ENCODE data around the gene MALAT1.
"Not testable (repeated sequence)": the region's sequence is repeated elsewhere in the genome, so short reads cannot be mapped to it uniquely, and the experiment has no call there.

The MALAT1 gene

DNA sequence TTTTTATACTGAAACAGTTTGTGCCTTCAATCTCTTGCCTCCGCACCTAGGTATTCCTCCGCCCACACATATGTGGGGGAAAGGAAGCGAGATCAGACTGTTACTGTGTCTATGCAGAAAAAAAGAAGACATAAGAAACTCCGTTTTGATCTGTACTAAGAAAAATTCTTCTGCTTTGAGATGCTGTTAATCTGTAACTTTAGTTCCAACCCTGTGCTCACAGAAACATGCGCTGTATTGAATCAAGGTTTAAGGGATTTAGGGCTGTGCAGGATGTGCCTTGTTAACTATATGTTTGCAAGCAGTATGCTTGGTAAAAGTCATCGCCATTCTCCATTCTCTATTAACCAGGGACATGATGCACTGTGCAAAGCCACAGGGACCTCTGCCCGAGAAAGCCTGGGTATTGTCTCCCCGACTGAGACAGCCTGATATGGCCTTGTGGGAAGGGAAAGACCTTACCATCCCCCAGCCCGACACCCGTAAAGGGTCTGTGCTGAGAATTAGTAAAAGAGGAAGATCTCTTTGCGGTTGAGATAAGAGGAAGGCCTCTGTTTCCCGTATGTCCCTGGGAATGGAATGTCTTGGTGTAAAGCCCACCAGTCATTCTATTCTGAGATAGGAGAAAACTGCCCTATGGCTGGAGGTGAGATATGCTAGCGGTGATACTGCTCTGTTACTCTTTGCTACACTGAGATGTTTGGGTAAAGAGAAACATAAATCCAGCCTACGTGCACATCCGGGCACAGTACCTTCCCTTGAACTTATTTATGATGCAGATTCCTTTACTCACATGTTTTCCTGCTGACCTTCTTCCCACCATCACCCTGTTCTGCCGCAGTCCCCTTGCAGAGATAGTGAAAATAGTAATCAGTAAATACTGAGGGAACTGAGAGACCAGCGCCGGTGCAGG is 24.1 kb downstream of the MALAT1 start:
- not testable (repeated sequence) for DNase-seq (ENCODE audit: low read depth)

DNA sequence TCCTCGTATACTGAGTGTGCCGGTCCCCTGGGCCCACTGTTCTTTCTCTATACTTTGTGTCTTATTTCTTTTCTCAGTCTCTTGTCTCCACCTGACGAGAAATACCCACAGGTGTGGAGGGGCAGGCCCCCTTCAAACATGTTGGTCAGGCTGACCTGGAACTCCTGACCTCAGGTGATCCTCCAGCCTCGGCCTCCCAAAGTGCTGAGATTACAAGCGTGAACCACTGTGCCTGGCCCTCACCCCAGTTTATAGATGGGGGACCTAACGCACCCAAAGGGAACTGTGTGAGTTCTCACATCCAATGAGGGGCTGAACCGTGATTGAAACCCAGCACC is 24.8 kb downstream of the MALAT1 start:
- DNase-seq (ENCODE audit: low read depth), result not testable (repeated sequence)

DNA sequence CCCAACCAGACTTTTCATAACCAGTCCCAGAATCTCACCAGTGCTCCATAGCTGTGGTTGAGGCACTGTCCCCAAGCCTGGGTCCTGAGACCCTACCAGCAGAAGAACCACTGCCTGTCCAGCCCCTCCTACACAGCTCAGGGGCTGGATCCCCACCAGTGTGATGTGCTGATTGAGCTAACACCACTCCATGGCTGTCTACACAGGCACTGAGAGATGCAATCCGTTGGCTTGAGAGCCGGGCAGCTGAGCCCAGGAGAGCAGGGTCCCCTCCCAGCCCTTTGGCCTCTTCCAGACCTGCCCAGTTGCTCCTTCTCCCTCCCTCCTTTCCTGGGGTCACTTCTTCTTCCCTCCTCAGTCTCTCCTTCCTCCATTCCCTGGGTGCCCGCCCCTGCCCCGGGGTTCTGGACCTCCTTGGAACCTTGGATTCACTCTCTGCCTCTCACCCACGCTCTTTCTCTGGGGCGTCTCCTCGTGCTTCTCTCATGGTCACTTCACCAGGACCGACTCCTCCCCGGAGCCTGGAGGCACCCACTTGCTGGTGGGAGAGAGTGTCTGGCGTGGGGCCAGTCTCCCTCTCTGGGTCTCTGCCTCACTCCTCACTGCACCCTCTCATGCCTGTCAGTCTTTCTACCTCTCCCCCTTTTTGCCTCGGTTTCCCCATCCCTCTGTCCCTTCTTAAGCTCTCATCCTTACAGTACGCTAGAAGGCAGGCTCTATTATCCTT is 25.3 kb downstream of the MALAT1 start:
- no peak for DNase-seq (ENCODE audit: low read depth)

DNA sequence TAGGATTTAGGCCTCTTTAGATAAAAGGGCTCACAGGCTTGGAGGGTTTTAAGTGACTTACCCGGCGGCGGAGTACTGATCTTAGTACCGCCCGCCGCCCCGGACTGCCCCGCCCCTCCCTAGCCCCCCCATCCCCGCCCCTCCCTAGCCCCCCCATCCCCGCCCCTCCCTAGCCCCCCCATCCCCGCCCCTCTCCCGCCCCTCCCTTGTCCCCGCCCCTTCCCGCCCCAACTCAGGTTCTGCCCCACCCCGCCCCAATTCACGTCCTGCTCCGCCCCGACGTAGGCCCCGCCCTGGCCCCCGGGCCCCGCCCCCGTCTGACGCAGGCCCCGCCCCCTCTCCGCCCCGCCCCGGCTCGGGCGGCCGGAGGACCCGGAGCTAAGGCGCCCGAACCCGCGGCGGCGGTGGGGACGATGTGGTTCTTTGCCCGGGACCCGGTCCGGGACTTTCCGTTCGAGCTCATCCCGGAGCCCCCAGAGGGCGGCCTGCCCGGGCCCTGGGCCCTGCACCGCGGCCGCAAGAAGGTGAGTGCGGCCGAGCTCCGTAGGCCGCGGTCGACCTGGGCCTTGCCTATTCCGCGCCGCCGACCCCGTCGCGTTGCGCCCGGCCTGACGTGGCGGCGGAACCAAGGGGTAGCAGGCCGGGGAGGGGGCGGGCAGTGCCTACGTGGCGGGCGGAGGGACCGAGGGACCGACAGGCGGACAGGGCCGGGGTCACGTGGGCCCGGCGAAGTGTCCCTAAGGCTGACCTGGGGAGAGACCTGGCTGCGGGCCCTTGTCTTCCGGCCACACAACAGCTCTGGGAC is 26.1 kb downstream of the MALAT1 start, which contains the start of gene SCYL1:
Gene SCYL1 (plus strand): TSS at position 343 of the 805 bp plus-strand sequence. CDS start 71 bp downstream, at position 414.
- DNase-seq (ENCODE audit: low read depth), result peak; percentile 76

DNA sequence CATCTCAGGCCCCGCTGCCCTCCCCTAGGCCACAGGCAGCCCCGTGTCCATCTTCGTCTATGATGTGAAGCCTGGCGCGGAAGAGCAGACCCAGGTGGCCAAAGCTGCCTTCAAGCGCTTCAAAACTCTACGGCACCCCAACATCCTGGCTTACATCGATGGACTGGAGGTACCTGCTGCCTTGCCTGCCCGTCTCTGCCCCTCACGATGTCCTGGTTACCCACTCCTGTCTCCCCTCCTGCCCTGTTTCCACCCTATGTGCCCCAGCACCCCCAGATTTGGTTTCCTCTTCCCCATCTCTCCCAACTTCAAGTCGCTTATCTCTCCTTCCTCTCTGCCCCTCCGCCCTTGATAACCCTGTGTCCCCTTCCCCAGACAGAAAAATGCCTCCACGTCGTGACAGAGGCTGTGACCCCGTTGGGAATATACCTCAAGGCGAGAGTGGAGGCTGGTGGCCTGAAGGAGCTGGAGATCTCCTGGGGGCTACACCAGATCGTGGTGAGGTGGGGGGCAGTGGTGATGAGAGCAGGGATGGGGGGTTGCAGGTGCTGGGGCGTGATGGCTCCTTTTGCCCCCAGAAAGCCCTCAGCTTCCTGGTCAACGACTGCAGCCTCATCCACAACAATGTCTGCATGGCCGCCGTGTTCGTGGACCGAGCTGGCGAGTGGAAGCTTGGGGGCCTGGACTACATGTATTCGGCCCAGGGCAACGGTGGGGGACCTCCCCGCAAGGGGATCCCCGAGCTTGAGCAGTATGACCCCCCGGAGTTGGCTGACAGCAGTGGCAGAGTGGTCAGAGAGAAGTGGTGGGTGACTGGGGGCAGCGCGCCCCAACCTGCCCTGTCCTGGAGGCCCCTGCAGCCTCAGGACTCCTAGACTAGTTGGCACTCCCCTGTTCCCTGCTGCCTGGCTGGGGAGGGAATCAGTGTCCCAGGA is 27.0 kb downstream of the MALAT1 start:
- no peak for DNase-seq (ENCODE audit: low read depth)

DNA sequence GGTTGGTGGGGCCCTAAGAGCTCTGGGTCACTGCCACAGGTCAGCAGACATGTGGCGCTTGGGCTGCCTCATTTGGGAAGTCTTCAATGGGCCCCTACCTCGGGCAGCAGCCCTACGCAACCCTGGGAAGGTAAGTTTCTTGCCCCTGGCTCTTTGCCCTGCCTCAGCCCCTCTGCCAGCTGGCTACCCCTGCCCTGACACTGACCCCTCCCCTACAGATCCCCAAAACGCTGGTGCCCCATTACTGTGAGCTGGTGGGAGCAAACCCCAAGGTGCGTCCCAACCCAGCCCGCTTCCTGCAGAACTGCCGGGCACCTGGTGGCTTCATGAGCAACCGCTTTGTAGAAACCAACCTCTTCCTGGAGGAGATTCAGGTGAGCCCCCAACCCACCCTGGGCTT is 27.9 kb downstream of the MALAT1 start:
- no peak for DNase-seq (ENCODE audit: low read depth)

DNA sequence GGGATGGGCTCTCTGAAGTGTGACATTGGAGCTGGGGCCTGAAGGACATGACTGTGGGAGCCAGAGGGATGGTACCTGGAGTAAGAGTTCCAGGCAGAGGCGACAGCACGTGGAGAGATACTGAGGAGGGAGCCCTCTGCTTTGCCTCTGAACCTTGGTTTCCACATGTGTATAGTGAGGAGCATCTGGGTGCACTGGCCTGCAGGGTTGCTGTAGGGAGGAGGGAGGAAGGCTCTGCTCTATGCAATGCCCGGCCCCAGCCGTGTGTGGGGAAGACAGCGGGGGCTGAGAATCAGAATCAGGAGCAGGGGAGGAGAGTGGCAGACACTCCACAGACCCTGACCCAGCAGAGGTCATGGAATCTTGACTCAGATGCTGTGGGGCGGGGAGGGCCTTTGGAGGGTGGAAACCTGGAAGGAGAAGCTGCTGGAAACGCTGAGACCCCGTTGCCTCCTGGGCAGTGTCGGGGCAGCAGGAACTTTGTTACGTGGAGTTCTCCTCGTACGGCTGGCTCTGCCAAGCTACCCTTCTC is 30.0 kb downstream of the MALAT1 start:
- DNase-seq (ENCODE audit: low read depth), result no peak

DNA sequence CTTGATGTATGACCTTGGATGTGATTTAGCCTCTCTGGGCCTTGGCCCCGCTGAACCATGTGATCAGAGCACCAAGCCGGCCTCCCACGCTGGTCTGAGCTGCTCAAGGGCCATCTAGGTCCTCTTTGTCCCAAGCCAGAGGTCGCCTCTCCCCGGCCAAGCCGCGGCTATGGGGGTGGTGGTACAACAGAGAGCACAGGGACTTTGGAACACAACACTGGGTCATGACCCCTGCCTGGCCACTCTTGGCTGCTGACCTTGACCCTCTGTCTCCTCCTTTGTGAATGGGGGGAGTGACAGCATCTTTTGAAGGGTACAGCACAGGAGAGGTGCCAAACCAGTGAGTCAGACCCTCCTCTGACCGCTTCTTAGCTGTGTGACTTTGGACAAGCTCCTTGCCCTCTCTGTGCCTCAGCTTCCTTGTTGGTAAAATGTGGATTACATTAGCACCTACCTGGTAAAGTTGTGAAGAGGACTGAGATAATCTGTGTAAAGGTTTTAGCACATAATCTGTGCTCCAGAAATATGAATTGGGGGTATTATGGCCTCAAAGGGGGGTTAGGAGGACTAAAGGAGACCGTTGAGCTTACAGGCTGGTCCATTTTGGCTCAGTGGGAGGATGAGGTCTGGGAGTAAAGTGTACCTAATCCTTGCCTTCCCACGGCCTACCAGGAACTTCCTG is 30.8 kb downstream of the MALAT1 start:
- no peak for DNase-seq (ENCODE audit: low read depth)

DNA sequence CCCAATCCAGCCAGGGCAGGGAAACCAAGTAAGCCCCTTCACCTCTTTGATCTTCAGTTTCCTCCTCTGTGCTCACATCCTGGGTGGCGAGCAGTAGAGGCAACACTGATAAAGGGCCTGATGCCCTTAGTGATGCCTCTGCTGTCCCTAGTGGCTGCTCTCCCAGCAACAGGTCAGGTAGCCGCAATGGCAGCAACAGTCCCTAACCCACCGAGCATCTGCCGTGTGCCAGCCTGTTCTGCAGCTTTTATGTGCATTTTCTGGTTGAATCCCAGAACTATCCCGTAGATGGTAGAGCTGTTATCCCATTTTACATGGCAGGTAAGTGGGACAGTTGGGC is 31.3 kb downstream of the MALAT1 start:
- peak; percentile 38 for DNase-seq (ENCODE audit: low read depth)

DNA sequence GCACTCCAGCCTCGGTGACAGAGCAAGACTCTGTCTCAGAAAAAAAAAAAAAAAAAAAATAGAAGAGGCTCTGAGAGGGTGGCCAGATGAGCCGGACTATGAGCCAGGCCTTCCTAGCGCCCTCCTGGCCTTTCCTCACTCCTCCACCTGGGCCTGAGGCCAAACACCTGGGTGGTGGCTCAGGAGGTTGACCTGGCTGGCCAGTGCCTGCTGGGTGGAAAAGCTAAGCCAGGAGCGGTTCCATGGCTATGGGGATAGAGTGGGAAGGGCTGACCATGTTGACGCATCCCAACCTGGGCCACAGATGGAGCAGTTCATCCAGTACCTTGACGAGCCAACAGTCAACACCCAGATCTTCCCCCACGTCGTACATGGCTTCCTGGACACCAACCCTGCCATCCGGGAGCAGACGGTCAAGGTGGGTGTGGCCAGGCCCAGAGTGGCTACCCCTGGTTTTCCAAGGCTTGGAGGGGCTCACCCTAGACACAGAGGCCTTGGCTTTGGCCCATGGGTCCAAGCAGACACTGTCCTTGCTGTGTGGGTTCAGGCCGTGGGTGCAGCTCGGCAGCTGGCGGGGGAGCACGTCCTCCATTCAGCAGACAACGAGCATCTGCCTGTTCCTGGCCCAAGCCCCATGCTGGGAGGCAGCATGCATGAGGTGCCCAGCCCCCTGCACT is 33.7 kb downstream of the MALAT1 start:
- no peak for DNase-seq (ENCODE audit: low read depth)

DNA sequence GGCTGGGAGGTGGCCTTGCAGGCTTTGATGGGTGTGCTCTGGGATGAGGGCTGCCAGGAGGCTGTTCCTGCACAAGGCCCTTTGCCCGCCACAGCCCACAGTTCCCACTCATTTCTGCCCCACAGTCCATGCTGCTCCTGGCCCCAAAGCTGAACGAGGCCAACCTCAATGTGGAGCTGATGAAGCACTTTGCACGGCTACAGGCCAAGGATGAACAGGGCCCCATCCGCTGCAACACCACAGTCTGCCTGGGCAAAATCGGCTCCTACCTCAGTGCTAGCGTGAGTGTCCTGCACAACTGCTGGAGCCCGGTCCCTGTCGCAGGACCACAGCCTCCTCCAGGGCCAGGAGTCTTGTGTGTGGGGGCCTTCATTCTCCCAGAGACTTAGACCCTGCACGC is 36.3 kb downstream of the MALAT1 start:
- DNase-seq (ENCODE audit: low read depth), result no peak

DNA sequence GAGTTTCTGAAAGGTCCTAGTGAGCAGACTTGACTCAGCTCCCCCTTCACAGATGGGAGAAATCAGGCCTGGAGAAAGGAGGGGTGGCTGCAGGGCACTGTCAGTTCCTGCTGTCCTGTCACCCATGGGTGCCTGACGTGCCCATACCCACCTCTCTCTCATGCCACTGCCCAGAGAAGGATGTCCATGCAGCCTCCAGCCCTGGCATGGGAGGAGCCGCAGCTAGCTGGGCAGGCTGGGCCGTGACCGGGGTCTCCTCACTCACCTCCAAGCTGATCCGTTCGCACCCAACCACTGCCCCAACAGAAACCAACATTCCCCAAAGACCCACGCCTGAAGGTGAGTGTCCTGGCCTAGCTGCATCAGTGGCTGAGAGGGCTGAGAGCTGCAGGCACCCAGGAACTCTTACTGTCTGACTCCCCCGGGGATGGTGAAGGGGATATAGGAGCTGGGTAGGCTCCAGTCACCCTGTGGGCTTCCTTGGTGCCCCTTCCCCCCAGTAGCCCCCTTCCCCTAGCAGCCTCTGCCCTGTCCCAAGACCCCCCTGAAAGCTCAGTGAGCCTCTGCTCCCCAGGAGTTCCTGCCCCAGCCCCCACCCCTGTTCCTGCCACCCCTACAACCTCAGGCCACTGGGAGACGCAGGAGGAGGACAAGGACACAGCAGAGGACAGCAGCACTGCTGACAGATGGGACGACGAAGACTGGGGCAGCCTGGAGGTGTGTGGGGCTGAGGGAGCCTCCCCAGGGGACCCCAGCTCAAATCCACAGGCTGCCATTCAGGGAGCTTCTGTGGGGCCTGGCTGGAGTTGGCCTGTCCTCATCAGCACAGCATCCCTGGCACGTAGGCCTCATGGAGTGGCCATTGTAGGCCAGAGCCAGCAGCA is 37.8 kb downstream of the MALAT1 start:
- DNase-seq (ENCODE audit: low read depth), result no peak

DNA sequence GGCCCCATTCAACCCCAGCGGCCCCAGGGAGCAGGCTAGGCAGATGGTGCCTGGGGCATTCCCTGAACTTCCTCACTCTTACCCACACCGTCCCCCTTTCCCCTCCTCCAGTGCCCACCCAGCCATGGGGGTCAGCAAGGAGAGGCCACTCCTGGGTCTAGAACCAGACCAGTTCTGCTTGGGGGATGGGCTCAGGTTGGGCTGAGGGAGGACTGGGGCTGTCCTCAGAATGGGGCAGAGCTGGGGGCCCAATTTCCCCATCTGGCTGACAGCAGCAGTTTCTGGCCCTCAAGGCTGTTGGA is 38.4 kb downstream of the MALAT1 start:
- DNase-seq (ENCODE audit: low read depth), result no peak

DNA sequence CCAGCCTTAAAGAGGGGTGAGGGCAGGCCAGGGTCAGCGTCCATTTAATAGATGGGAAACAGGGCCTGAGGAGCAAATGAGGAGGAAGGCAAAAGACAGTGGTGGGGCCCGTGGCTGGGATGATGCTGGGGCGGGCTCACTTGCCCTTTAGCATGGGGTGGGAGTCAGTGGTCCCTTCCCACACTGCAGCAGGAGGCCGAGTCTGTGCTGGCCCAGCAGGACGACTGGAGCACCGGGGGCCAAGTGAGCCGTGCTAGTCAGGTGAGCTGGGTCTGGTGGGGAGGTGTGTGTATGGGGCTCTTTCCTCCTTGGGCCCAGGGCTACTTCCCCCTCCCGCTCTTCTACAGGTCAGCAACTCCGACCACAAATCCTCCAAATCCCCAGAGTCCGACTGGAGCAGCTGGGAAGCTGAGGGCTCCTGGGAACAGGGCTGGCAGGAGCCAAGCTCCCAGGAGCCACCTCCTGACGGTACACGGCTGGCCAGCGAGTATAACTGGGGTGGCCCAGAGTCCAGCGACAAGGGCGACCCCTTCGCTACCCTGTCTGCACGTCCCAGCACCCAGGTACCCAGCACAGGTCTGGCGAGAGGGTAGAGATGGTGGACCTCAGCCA is 38.9 kb downstream of the MALAT1 start:
- no peak for DNase-seq (ENCODE audit: low read depth)

DNA sequence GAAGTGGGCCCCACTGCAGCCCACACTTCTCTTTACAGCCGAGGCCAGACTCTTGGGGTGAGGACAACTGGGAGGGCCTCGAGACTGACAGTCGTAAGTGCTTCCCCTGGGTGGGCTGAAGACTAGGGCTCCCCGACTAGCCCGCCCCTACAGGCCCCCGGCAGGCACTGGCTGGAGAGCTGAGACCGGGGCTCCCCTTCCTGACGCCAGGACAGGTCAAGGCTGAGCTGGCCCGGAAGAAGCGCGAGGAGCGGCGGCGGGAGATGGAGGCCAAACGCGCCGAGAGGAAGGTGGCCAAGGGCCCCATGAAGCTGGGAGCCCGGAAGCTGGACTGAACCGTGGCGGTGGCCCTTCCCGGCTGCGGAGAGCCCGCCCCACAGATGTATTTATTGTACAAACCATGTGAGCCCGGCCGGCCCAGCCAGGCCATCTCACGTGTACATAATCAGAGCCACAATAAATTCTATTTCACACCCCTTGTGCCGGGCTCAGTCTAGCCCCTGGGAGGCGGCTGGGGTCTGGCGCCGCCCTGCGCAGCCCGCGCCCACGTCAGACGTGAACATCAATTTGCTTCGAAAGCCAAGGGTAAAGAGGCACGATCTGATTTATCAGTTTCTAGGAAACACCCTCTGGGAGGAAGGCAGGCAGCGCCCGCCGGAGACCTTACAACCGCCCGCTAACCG is 39.5 kb downstream of the MALAT1 start:
- DNase-seq (ENCODE audit: low read depth), result no peak

DNA sequence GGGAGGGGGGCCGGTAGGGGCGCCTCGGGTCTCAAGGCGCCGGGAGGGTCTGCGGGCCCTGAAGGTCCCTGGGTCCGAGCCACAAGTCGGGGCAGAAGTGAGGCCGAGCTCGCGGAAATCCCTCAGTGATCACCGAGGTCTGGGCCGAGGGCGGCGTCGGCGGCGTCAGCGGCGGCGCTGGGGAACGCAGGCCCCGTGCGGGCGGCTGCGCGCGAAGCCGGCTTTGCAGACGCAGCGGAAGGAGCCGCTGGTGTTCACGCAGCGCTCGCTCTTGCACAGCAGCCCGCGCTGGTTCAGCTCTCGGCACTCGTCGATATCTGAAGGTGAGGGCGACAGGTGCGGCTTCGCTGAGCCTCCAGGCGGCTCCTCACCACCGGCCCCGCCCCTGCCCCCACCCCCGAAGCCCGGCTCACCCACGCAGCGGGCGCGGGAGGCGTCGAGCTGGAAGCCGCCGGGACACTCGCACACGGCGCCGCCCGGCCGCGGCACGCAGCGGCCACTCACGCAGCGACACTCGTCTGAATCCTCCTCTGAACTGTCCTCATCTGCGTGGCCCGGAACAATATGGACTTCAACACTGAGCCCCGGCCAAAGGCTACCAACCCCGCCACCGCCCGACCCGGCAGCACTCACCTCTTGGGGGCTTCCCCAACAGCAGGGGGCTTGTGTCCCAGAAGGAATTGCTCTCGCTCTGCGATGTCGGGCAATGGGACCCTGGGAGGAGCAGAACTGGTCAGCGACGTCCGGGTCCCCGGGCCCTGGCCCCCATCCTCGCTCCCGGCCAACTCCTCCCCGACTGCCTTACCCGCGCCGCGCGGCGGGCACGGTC is 40.3 kb downstream of the MALAT1 start:
- DNase-seq (ENCODE audit: low read depth), result no peak

DNA sequence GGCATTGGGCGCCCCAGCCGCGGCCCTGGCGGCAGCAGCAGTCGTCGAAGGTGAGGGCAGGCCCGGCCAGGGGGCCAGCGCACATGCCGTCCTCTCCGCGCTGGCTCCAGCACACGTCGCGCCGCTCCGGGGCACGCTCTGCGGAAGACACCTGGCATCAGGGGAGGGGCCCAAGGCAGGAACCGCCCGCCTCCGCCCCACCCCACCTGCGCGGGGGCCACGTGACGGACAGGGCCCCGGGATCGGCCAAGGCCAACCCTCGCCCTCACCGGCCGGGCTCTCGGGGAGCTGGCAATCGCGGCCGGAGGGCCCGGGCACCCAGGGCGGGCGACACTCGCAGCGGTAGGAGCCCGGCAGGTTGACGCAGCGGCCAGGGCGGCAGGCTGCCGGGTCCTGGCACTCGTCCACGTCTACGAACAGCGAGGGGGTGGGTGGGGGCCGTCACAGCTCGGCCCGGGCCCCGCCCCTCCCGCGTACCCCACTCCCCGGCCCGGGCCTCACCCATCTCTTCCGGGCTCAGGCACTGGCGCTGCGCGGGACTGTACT is 41.0 kb downstream of the MALAT1 start:
- no peak for DNase-seq (ENCODE audit: low read depth)

Measured in ELR (cell line).